ENCODE measurements around the gene PPIAL4G.
"Not testable (repeated sequence)": the region's sequence is repeated elsewhere in the genome, so short reads cannot be mapped to it uniquely, and the experiment has no call there.

PPIAL4G gene
- total RNA-seq = 0 reads per million in 2 experiments

- DNase-seq (ENCODE audit: low read depth) = not testable (repeated sequence)
These were observed at the start of gene PPIAL4G for GRCh38 chr1:148483029-148483428. Gene PPIAL4G (minus strand): TSS chr1:148483302. CDS start chr1:148483252, 50 bp downstream.

- DNase-seq (ENCODE audit: low read depth) = not testable (repeated sequence)
These were observed 49.1 kb upstream of the PPIAL4G start for GRCh38 chr1:148532158-148532557.

- peak; percentile 49 for DNase-seq (ENCODE audit: low read depth)
These were observed 46.0 kb upstream of the PPIAL4G start for GRCh38 chr1:148529101-148529567.

- not testable (repeated sequence) for DNase-seq (ENCODE audit: low read depth)
These were observed 45.5 kb upstream of the PPIAL4G start for GRCh38 chr1:148528591-148528990.

GRCh38 chr1:148526587-148526986 is 43.5 kb upstream of the PPIAL4G start:
- not testable (repeated sequence) for DNase-seq (ENCODE audit: low read depth)

GRCh38 chr1:148523205-148524144 is 40.4 kb upstream of the PPIAL4G start:
- DNase-seq (ENCODE audit: low read depth) = not testable (repeated sequence)

- DNase-seq (ENCODE audit: low read depth) = peak; percentile 79
These were observed 39.6 kb upstream of the PPIAL4G start for GRCh38 chr1:148522561-148523204.

GRCh38 chr1:148522072-148522471 is 39.0 kb upstream of the PPIAL4G start:
- DNase-seq (ENCODE audit: low read depth) = peak; percentile 81

- DNase-seq (ENCODE audit: low read depth) = not testable (repeated sequence)
These were observed 31.2 kb upstream of the PPIAL4G start for GRCh38 chr1:148514310-148514709.

- DNase-seq (ENCODE audit: low read depth) = not testable (repeated sequence)
These were observed 29.6 kb upstream of the PPIAL4G start for GRCh38 chr1:148512571-148513184.

GRCh38 chr1:148493933-148494332 is 10.8 kb upstream of the PPIAL4G start:
- DNase-seq (ENCODE audit: low read depth) = not testable (repeated sequence)

- peak; percentile 6 for DNase-seq (ENCODE audit: low read depth)
These were observed 2.0 kb downstream of the PPIAL4G start for GRCh38 chr1:148481134-148481533.

GRCh38 chr1:148459694-148460093 is 23.4 kb downstream of the PPIAL4G start:
- not testable (repeated sequence) for DNase-seq (ENCODE audit: low read depth)

GRCh38 chr1:148458901-148459581 is 24.1 kb downstream of the PPIAL4G start:
- peak; percentile 20 for DNase-seq (ENCODE audit: low read depth)

GRCh38 chr1:148458398-148458797 is 24.7 kb downstream of the PPIAL4G start:
- DNase-seq (ENCODE audit: low read depth) = peak; percentile 60

- DNase-seq (ENCODE audit: low read depth) = not testable (repeated sequence)
These were observed 30.3 kb downstream of the PPIAL4G start for GRCh38 chr1:148452845-148453244.

GRCh38 chr1:148439654-148440325 is 43.3 kb downstream of the PPIAL4G start:
- DNase-seq (ENCODE audit: low read depth) = not testable (repeated sequence)

GRCh38 chr1:148435406-148435805 is 47.7 kb downstream of the PPIAL4G start:
- DNase-seq (ENCODE audit: low read depth) = no peak

GRCh38 chr1:148434832-148435231 is 48.3 kb downstream of the PPIAL4G start:
- DNase-seq (ENCODE audit: low read depth) = no peak

- DNase-seq (ENCODE audit: low read depth) = not testable (repeated sequence)
These were observed 50.2 kb downstream of the PPIAL4G start for GRCh38 chr1:148432916-148433317.
